Suprapubic skin (tissue), 4 donors: ENCODE results near the gene MLLT10. TPM values are rescaled to one million over a fixed set of nuclear protein-coding genes. Genes with fewer than 3 reads are reported as not detected.

Source experiments
- DNase-seq, 2 donors: peaks; one replicate each; pipeline ENCODE4 v3.0.0-alpha.2; 2019; ENCODE audit warnings: low spot score in 2 of 2
- H3K27ac ChIP-seq: fragments of 200-600 bp; sonication (generic); one replicate; pipeline ENCODE4 v1.5.1; 2019
- H3K27me3 ChIP-seq: fragments of 200-600 bp; sonication (generic); one replicate; pipeline ENCODE4 v1.5.1; 2019
- H3K36me3 ChIP-seq: fragments of 200-600 bp; sonication (generic); one replicate; pipeline ENCODE4 v1.5.1; 2019
- H3K4me1 ChIP-seq: fragments of 200-600 bp; sonication (generic); one replicate; pipeline ENCODE4 v1.5.1; 2019
- H3K4me3 ChIP-seq: fragments of 200-600 bp; sonication (generic); one replicate; pipeline ENCODE4 v1.5.1; 2019; ENCODE audit warnings: mild to moderate bottlenecking
- H3K9me3 ChIP-seq: fragments of 200-600 bp; sonication (generic); one replicate; pipeline ENCODE4 v1.5.1; 2019
- EP300 ChIP-seq: sonication (generic); formaldehyde crosslinking; IDR thresholded peaks from one replicate; pipeline ENCODE4 v1.6.1; 2017; ENCODE audit warnings: antibody characterized with exemption
- POLR2A ChIP-seq, 2 donors: fragments of 450-650 bp; IDR thresholded peaks; one replicate each; pipeline ENCODE4 v1.6.1; 2017; ENCODE audit warnings: antibody characterized with exemption in 2 of 2, mild to moderate bottlenecking in 2 of 2, moderate library complexity in 2 of 2
- POLR2AphosphoS5 ChIP-seq, 3 donors: sonication (generic); formaldehyde crosslinking; IDR thresholded peaks; one replicate each; pipeline ENCODE4 v1.6.1; 2017; ENCODE audit warnings: antibody characterized with exemption in 3 of 3
- WGBS: methylation state at CpG from one replicate; pipeline ENCODE4 v1.1.5; 2018; 5-methylcytosine and 5-hydroxymethylcytosine counted together
- total RNA-seq, 4 donors: library from RNA; depleted of rRNA; stranded (reverse); fragments of >200 nt; gene quantifications; one replicate each; pipeline ENCODE4 v1.1.0, GENCODE V29; 2016
- TF ChIP-seq, protein P1 (sequence below), 2 donors: fragments of 200-600 bp in 1 of 2; fragments of 450-650 bp in 1 of 2; sonication (generic) in 1 of 2; IDR thresholded peaks; one replicate each; pipeline ENCODE4 v1.5.1; 2016 to 2019; ENCODE audit warnings: antibody characterized with exemption in 2 of 2, mild to moderate bottlenecking in 1 of 2, moderate library complexity in 1 of 2

MLLT10 gene
- total RNA-seq, 4 donors from 2014 or later, result 58.0 to 97.8 (median 64.4) TPM

DNA sequence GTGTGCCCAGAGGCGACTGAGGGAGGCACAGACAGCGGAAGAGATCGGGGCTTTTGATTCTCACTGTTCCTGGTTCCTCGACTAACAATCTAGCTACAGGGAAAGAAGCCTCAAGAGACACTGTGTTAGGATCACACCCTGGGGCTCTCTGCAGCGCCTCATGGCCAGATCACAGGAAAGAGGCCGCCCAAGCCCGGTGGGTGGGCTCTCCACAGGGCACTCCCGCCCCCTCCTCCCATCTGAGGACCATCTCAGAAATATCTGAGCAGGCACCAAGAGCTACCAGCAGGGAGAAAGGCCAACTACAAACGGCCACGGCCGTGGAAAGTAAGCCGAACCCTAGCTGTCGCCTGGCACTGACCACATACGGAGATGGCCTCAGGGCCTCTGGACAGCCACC, 224.2 kb downstream of the MLLT10 start:
- Histone ChIP-seq H3K27me3 (no peaks in the 10 kb centered on the region), H3K9me3 (no peaks in the 10 kb centered on the region), H3K4me1 (no peaks in the 10 kb centered on the region), H3K27ac (no peak overlapping the region), H3K4me3 (no peak overlapping the region), H3K36me3 (peaks cover 19% of the 10 kb centered on the region)
- WGBS, result 75% methylated on average over 14 of the region's 14 CpGs
- no peak for DNase-seq
- TF ChIP-seq POLR2A (IDR thresholded peaks at IDR 0.05) (no peak), EP300 (no peak), POLR2AphosphoS5 (IDR thresholded peaks at IDR 0.05) (no peak)
- TF ChIP-seq, protein P1, sequence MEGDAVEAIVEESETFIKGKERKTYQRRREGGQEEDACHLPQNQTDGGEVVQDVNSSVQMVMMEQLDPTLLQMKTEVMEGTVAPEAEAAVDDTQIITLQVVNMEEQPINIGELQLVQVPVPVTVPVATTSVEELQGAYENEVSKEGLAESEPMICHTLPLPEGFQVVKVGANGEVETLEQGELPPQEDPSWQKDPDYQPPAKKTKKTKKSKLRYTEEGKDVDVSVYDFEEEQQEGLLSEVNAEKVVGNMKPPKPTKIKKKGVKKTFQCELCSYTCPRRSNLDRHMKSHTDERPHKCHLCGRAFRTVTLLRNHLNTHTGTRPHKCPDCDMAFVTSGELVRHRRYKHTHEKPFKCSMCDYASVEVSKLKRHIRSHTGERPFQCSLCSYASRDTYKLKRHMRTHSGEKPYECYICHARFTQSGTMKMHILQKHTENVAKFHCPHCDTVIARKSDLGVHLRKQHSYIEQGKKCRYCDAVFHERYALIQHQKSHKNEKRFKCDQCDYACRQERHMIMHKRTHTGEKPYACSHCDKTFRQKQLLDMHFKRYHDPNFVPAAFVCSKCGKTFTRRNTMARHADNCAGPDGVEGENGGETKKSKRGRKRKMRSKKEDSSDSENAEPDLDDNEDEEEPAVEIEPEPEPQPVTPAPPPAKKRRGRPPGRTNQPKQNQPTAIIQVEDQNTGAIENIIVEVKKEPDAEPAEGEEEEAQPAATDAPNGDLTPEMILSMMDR (IDR thresholded peaks at IDR 0.05), result no peak

- DNase-seq, result no peak
- Histone ChIP-seq H3K9me3 (no peaks in the 10 kb centered on the region), H3K27ac (no peak overlapping the region), H3K27me3 (no peaks in the 10 kb centered on the region), H3K4me3 (no peak overlapping the region), H3K36me3 (peaks cover 19% of the 10 kb centered on the region), H3K4me1 (no peaks in the 10 kb centered on the region)
- WGBS, result 93% methylated on average over 7 of the region's 7 CpGs
- TF ChIP-seq EP300, result no peak
- TF ChIP-seq POLR2AphosphoS5 (IDR thresholded peaks at IDR 0.05), result no peak
- no peak for TF ChIP-seq POLR2A (IDR thresholded peaks at IDR 0.05)
- TF ChIP-seq, protein P1 (IDR thresholded peaks at IDR 0.05), result no peak
Measured at GRCh38 chr10:21758696-21759095, 224.7 kb downstream of the MLLT10 start.

DNA sequence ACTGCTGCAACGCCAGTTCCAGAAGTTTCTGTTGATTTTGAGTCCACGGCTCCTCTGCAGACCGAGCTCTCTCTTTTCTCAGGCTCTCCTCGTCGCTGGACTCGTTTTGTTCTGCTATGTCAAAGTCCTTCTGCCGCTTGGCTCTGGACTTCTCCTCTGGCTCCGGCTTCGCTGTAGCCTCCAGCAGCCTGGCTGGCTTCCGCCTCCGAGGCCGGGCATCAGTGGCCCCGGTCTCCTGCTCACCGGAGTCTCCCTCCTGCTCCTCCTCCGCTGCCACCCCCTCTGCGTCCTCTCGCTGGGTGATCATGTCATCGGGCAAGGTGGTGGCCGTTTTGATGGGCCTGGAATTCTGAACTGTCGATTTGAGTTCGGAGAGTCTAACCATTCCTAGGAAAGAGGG, 225.2 kb downstream of the MLLT10 start:
- Histone ChIP-seq H3K4me1 (no peaks in the 10 kb centered on the region), H3K4me3 (no peak overlapping the region), H3K27ac (no peak overlapping the region), H3K36me3 (peaks cover 19% of the 10 kb centered on the region), H3K9me3 (no peaks in the 10 kb centered on the region), H3K27me3 (no peaks in the 10 kb centered on the region)
- WGBS, result 96% methylated on average over 21 of the region's 21 CpGs
- TF ChIP-seq POLR2A (IDR thresholded peaks at IDR 0.05), result no peak
- DNase-seq, result no peak

GRCh38 chr10:21760332-21760731, 226.3 kb downstream of the MLLT10 start:
- Histone ChIP-seq H3K9me3 (no peaks in the 10 kb centered on the region), H3K27me3 (no peaks in the 10 kb centered on the region), H3K36me3 (peaks cover 16% of the 10 kb centered on the region), H3K4me1 (no peaks in the 10 kb centered on the region), H3K4me3 (no peak overlapping the region), H3K27ac (no peak overlapping the region)
- no peak for TF ChIP-seq EP300
- no peak for TF ChIP-seq POLR2AphosphoS5 (IDR thresholded peaks at IDR 0.05)
- TF ChIP-seq POLR2A (IDR thresholded peaks at IDR 0.05), result no peak
- TF ChIP-seq, protein P1 (IDR thresholded peaks at IDR 0.05), result no peak
- 100% methylated on average over 2 of the region's 2 CpGs for WGBS
- no peak for DNase-seq

DNA sequence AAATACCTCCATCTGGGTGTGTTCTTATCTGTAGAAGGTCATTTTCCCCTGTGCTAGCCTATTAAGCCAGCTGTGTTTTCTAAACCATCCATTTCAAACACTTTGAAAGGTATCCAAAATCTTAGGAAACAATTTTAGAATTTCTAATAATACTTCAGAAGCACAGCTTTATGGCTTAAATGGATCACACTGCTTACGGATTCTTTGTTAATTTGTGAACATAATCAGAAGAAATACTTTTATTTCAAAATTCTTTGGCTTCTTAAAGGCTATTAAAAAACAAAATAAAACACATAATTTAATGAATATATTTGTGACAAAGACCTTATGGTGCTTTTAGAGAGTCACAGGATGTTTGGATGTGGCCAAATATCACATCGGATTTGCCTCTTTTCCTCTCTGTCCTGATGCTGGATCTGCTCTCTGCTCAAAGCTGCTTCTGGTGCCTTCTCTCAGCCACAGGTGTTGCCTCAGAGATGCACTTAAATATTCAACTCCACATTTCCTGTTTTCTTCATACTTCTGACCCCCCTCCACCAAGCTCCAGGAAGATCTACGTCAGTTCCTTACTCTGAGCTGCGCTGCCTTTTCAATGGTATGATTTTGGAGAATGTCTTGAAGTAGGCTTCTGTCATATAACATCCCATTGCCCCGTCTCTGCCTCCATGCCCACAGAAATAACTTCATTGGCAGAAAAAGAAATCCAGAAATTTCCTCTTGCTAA, 230.6 kb downstream of the MLLT10 start:
- Histone ChIP-seq H3K27ac (no peak overlapping the region), H3K9me3 (no peaks in the 10 kb centered on the region), H3K4me1 (no peaks in the 10 kb centered on the region), H3K36me3 (peaks cover 6% of the 10 kb centered on the region), H3K27me3 (no peaks in the 10 kb centered on the region), H3K4me3 (no peak overlapping the region)
- TF ChIP-seq EP300 (no peak), POLR2A (IDR thresholded peaks at IDR 0.05) (no peak), POLR2AphosphoS5 (IDR thresholded peaks at IDR 0.05) (no peak)
- TF ChIP-seq, protein P1 (IDR thresholded peaks at IDR 0.05), result no peak
- no peak for DNase-seq
- WGBS, result 86% methylated on average over 5 of the region's 5 CpGs

DNA sequence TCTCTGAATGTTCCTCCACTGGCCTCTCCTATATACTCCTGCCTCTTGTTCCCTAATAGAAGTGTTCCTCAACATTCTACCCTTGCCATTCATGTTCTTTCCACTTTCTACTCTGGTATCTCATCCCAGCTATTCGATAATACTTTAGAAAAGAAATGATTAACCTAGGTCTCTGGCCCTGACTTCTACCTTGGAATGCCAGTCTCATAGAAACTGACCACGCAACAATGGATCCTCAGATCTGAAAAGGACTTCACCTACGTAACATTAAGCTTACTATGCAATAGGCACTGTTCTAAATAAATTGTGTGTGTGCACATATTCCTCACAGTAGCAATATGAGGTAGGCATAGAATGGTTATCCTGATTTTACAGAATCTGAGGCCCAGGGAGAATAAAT, 235.0 kb downstream of the MLLT10 start:
- H3K4me1 ChIP-seq, result no peaks in the 10 kb centered on the region
- H3K9me3 ChIP-seq, result no peaks in the 10 kb centered on the region
- 97% methylated on average over 3 of the region's 3 CpGs for WGBS
- DNase-seq, result no peak
- peaks cover 6% of the 10 kb centered on the region for H3K36me3 ChIP-seq
- H3K4me3 ChIP-seq, result no peak overlapping the region
- H3K27me3 ChIP-seq, result no peaks in the 10 kb centered on the region
- H3K27ac ChIP-seq, result no peak overlapping the region
- TF ChIP-seq EP300 (no peak), POLR2A (IDR thresholded peaks at IDR 0.05) (no peak), POLR2AphosphoS5 (IDR thresholded peaks at IDR 0.05) (no peak)
- TF ChIP-seq, protein P1 (IDR thresholded peaks at IDR 0.05), result no peak
